BJ (cell line): Measurements from ENCODE around the gene COP1. TPM values are rescaled to one million over a fixed set of nuclear protein-coding genes. Genes with fewer than 3 reads are reported as not detected.
"Not testable (repeated sequence)": the region's sequence is repeated elsewhere in the genome, so short reads cannot be mapped to it uniquely, and the experiment has no call there.

Experiments used
- CTCF ChIA-PET: fragments of 350-600 bp; formaldehyde crosslinking; extraction: SDS; loops from one replicate; lab custom pipeline; 2021; ENCODE audit warnings: antibody characterized with exemption, inconsistent platforms; lab: Yijun Ruan, JAX
- POLR2A ChIA-PET: fragments of 300-600 bp; sonication (Branson Sonifier 250); formaldehyde crosslinking; extraction: SDS; loops from one replicate; lab custom pipeline; 2021; ENCODE audit warnings: antibody characterized with exemption; lab: Charles Lee
- DNase-seq: peaks from one replicate; pipeline ENCODE4 v3.0.0-alpha.2; 2011; ENCODE audit warnings: low read depth
- H3K27me3 ChIP-seq: 2 replicates; pipeline ENCODE4 v1.6.0; 2011; ENCODE audit warnings: low read length; ENCODE audit not compliant: control insufficient read depth, insufficient read depth
- H3K36me3 ChIP-seq: 2 replicates; pipeline ENCODE4 v1.5.1; 2011; ENCODE audit warnings: low read length; ENCODE audit not compliant: control insufficient read depth, insufficient read depth
- H3K4me3 ChIP-seq: 2 replicates; pipeline ENCODE4 v1.5.1; 2011; ENCODE audit warnings: low read depth, mild to moderate bottlenecking, control low read depth, low read length
- CTCF ChIP-seq: IDR thresholded peaks from 2 replicates; pipeline ENCODE4 v1.5.1; 2011; ENCODE audit warnings: low read depth, mild to moderate bottlenecking, control low read depth, inconsistent platforms, low read length, moderate library complexity; ENCODE audit not compliant: insufficient read depth
- polyA plus RNA-seq: library from polyadenylated mRNA; depleted of rRNA; stranded (reverse); fragments of >200 nt; gene quantifications from 2 replicates; pipeline ENCODE4 v1.2.3, GENCODE V29; 2011

Gene COP1
- polyA plus RNA-seq, 1 experiment = 14.8 TPM

DNA sequence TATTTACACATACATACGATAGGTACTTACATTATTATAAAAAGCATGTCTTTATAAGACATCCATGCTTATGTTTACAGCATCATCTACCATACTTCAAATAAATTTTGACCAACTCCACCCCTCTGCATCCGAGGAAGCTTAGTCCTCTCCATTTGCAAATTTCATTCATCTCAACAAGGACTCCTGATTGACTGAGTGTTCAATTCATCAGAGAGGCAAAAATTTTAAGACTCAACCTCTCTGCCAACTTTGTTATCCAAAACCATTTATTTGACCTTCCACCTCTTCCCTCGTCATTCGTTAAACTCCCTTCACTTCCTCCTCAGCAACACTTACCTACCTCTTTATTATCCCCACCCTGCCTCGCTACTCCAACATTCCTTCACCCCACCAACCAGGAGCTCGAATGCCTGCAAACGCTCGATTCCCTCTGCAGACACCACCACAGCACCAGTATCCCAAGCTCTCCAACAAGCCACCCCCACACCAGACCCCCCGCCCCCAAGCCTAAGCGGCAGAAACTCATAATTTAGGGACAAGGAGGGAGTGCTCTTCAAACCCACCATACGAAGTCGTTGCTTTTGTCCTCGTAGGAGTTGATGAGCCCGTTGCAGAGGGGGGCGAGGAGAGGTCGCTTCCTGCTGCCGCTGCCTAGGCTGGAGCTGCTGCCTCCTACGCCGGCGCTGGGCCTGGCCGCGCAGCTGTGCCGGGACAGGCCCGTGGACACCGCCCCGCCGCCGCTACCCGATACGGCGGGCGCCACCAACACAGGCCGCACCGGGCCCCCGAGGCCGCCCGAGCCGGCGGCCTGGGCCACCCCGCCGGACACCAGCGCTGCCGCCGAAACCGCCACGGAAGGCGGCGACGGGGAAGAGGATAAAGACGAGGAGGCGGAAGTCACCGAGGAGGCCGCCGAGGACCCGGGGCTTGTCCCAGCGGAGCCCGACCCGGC, 803 bp downstream of the COP1 start:
- no peak for TF ChIP-seq CTCF
- CTCF ChIA-PET = no interaction called here

DNA sequence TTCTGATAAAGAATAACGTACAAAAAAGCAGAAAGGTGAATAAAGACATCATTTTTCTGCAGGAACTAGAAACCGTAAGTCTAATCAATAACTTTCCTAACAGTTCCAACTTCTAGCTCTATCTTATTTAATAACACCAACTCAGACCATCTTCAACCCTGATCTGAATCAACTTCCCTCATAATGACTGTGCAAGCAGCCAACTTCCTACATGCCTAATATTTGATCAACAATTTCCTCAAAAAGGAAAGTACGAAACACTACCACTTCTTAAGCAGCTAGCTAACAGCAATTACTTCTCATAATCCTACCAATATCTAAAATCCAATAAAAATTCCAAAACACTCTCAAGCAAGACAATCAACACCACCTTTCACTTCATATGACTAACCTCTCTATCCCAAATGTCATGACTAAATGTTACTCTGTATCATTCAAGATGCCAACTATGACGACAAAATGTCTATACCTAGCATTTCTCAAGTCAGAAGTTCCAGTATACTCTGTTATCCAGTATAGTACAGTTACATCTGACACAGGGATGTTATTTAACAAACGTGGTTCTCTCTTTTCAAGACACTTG, 1.7 kb downstream of the COP1 start:
- CTCF ChIA-PET = no interaction called here
- POLR2A ChIA-PET = no interaction called here
- no peak for TF ChIP-seq CTCF
- H3K36me3 ChIP-seq = no peaks in the 10 kb centered on the region
- H3K27me3 ChIP-seq = no peaks in the 10 kb centered on the region
- H3K4me3 ChIP-seq = peak overlapping the region; percentile 97
- no peak for DNase-seq

More for the DNA sequence above, 803 bp downstream of the COP1 start:
- DNase-seq = no peak
- H3K36me3 ChIP-seq = no peaks in the 10 kb centered on the region
- no peaks in the 10 kb centered on the region for H3K27me3 ChIP-seq
- POLR2A ChIA-PET = interaction anchor here (0.6 kb wide), 2 partner anchors 132 to 226 kb away, joined by 3 to 8 read pairs; no protein-coding TSS in a partner anchor
- peak overlapping the region; percentile 97 for H3K4me3 ChIP-seq

GRCh38 chr1:176204655-176205054, 2.4 kb downstream of the COP1 start:
- H3K36me3 ChIP-seq, CTCF ChIA-PET, DNase-seq, POLR2A ChIA-PET, H3K27me3 ChIP-seq, H3K4me3 ChIP-seq: not testable (repeated sequence)

- POLR2A ChIA-PET = no interaction called here
- no peak for TF ChIP-seq CTCF
- CTCF ChIA-PET = no interaction called here
- Histone ChIP-seq H3K36me3 (no peaks in the 10 kb centered on the region), H3K4me3 (no peak overlapping the region), H3K27me3 (no peaks in the 10 kb centered on the region)
- DNase-seq = no peak
These were observed 3.4 kb downstream of the COP1 start for GRCh38 chr1:176203735-176204134.

DNA sequence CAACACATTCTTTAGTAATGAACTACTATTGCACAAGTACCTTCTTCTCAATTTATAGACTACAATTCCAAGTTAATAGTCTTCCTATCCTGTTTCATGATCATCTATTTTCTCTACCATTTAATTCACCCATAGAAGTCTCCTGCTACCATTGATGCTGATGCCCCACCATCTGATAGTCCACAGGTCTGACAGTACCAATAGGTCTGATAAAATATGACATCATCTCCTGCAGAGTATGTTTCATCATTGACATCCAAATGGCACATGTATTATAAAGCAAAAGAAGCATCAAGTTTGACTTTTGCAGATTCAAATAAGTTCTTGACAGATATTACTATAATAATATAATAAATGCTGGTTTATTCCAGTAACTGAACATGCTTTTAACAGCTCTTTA, 5.5 kb downstream of the COP1 start:
- no peak overlapping the region for H3K4me3 ChIP-seq
- TF ChIP-seq CTCF = no peak
- DNase-seq = no peak
- CTCF ChIA-PET = no interaction called here
- H3K27me3 ChIP-seq = no peaks in the 10 kb centered on the region
- POLR2A ChIA-PET = no interaction called here
- H3K36me3 ChIP-seq = no peaks in the 10 kb centered on the region
